Duodenal mucosa (tissue), 2 donors: ENCODE measurements around the gene ABCB8.

Experiments
- H3K27ac ChIP-seq: one replicate; pipeline ENCODE4 v1.7.0; 2013; ENCODE audit warnings: low read depth, low read length
- H3K27me3 ChIP-seq, 2 donors: one replicate each; pipeline ENCODE4 v1.7.0; 2013; ENCODE audit warnings: low read length in 2 of 2, control low read depth in 1 of 2; ENCODE audit not compliant: insufficient read depth in 2 of 2, control insufficient read depth in 1 of 2
- H3K36me3 ChIP-seq, 2 donors: one replicate each; pipeline ENCODE4 v1.7.0; 2013; ENCODE audit warnings: low read length in 2 of 2, control low read depth in 1 of 2; ENCODE audit not compliant: insufficient read depth in 2 of 2, control insufficient read depth in 1 of 2
- H3K4me1 ChIP-seq, 2 donors: one replicate each; pipeline ENCODE4 v1.7.0; 2013; ENCODE audit warnings: low read length in 2 of 2, control low read depth in 1 of 2; ENCODE audit not compliant: insufficient read depth in 2 of 2, control insufficient read depth in 1 of 2
- H3K4me3 ChIP-seq, 2 donors: one replicate each; pipeline ENCODE4 v1.7.0; 2013; ENCODE audit warnings: low read length in 2 of 2, low read depth in 1 of 2
- H3K9ac ChIP-seq, 2 donors: one replicate each; pipeline ENCODE4 v1.7.0; 2013; ENCODE audit warnings: low read length in 2 of 2, low read depth in 1 of 2
- H3K9me3 ChIP-seq, 2 donors: one replicate each; pipeline ENCODE4 v1.7.0; 2013; ENCODE audit warnings: low read length in 2 of 2, control low read depth in 1 of 2; ENCODE audit not compliant: control insufficient read depth in 1 of 2

The ABCB8 gene

DNA sequence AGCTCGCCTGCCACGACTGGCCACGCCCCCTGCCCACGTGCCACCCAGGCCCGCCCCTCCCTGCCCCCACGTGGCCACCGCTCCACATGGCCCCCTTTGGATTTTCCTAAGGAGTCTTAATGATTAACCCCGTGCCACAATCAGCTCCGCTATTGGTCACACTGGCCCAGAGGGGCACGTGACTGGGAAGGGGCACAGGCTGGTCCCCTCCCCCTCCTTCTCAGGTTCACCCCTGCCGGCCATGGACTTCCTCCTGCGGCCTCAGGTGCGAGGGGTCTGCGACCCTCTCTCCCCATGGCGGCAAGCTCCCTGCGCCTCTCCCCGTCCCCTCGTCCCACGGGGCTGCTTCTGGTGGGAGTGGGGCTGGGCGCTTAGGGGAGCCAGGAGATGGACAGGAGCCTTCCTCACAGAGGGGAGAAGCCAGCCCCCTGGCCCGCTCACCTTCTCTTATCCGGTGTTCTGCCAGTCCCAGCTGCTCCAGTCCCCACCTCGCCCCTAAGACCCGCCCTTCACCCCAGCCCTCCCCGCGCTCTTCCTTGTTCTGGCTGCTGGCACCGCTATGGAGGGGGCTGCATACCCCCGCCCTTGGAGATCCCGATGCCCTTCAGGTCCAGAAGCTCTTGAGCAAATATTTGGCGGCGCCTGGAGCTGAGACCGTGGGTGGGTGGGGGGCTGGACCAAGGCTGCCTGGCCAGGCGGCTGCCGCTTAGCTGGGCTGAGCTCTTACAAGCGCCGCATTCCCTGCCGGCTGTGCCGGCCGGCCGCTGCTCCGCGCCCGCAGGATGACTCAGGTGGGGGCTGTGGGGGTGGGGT is 34.4 kb downstream of the ABCB8 start:
- H3K4me1 ChIP-seq = peaks cover 31% of the 10 kb centered on the region in 2 donors
- peak overlapping the region; percentile 44 for H3K27ac ChIP-seq
- H3K36me3 ChIP-seq = peaks cover 13 to 30% of the 10 kb centered on the region in 2 donors
- H3K9ac ChIP-seq = peak overlapping the region; percentile 30 to 59
- H3K27me3 ChIP-seq = no peaks in the 10 kb centered on the region
- no peaks in the 10 kb centered on the region for H3K9me3 ChIP-seq
- H3K4me3 ChIP-seq = peak overlapping the region; percentile 66 to 77

DNA sequence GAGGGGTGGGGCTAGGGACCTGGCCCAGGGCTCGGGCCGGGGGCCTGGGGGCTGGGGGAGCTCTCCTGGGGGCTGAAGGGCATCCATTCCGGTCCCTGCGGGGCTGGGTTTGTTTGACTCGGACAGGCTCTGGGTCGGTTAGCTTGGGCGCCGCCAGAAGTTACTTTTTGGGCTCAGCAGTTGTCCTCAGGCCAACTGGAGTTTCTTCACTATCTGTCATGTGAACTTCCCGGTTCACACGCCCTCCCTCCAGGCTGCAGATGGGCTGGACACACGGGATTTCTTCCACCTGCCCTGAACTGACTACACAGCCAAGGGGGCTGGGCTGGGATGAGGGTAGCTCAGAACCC is 34.9 kb downstream of the ABCB8 start:
- Histone ChIP-seq H3K27ac (no peak overlapping the region), H3K4me3 (peak overlapping the region in 1 of 2 donors; percentile 61), H3K9me3 (no peaks in the 10 kb centered on the region), H3K36me3 (peaks cover 19 to 36% of the 10 kb centered on the region in 2 donors), H3K9ac (peak overlapping the region in 1 of 2 donors; percentile 48), H3K27me3 (no peaks in the 10 kb centered on the region), H3K4me1 (peaks cover 30 to 31% of the 10 kb centered on the region in 2 donors)

GRCh38 chr7:151064454-151064853 is 36.2 kb downstream of the ABCB8 start:
- peaks cover 20 to 21% of the 10 kb centered on the region in 2 donors for H3K4me1 ChIP-seq
- H3K4me3 ChIP-seq = no peak overlapping the region
- no peak overlapping the region for H3K27ac ChIP-seq
- H3K27me3 ChIP-seq = no peaks in the 10 kb centered on the region
- no peaks in the 10 kb centered on the region for H3K9me3 ChIP-seq
- H3K9ac ChIP-seq = no peak overlapping the region
- peaks cover 24 to 44% of the 10 kb centered on the region in 2 donors for H3K36me3 ChIP-seq

DNA sequence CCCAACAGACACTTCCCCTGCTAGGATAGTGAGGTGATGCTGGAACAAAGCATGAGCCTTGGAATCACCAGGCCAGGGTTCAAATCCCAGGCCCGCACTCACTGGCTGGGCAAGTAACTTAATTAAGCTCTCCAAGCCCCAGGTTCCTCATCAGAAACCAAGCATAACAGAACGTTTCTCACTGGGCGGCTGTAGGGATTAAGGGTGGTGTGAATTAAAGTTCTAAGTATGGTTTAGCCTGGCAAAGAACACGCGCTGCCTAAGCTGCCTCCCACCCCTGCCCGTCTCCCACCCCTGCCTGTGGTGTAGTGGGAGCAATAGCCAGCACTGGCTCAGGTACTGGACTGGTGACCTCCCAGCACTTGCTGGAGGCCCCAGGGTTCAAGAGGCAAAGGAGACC is 36.7 kb downstream of the ABCB8 start:
- no peak overlapping the region for H3K9ac ChIP-seq
- H3K9me3 ChIP-seq = no peaks in the 10 kb centered on the region
- no peaks in the 10 kb centered on the region for H3K27me3 ChIP-seq
- H3K36me3 ChIP-seq = peaks cover 28 to 49% of the 10 kb centered on the region in 2 donors
- peaks cover 19 to 21% of the 10 kb centered on the region in 2 donors for H3K4me1 ChIP-seq
- no peak overlapping the region for H3K4me3 ChIP-seq
- no peak overlapping the region for H3K27ac ChIP-seq

DNA sequence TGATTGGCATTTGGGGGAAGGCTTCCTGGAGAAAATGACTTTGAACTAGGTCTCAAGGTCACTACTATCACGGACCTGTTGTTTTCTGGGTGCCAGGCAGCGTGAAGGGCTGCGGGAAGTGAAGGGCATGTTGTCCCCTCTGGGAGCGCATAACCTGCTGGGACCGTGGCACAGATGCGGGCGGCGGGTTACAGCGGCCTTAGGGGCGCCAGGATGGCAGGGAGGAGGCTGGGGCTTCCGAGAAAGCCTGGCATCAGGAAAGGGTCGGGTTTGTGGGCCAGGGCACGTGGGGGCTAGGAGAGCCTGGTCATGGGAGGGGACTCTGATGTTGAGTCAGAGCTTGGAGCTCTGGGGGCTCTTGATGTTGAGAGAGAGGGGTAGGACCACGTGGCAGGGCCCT is 37.3 kb downstream of the ABCB8 start:
- Histone ChIP-seq H3K9me3 (no peaks in the 10 kb centered on the region), H3K36me3 (peaks cover 32 to 54% of the 10 kb centered on the region in 2 donors), H3K4me1 (peaks cover 13 to 17% of the 10 kb centered on the region in 2 donors), H3K9ac (no peak overlapping the region), H3K4me3 (no peak overlapping the region), H3K27me3 (no peaks in the 10 kb centered on the region), H3K27ac (no peak overlapping the region)

GRCh38 chr7:151066273-151066974 is 38.2 kb downstream of the ABCB8 start:
- no peak overlapping the region for H3K27ac ChIP-seq
- H3K9ac ChIP-seq = no peak overlapping the region
- H3K9me3 ChIP-seq = no peaks in the 10 kb centered on the region
- no peaks in the 10 kb centered on the region for H3K27me3 ChIP-seq
- H3K36me3 ChIP-seq = peaks cover 34 to 63% of the 10 kb centered on the region in 2 donors
- no peak overlapping the region for H3K4me3 ChIP-seq
- peaks cover 4 to 8% of the 10 kb centered on the region in 2 donors for H3K4me1 ChIP-seq

- Histone ChIP-seq H3K4me3 (no peak overlapping the region), H3K27me3 (no peaks in the 10 kb centered on the region), H3K27ac (no peak overlapping the region), H3K9ac (no peak overlapping the region), H3K4me1 (no peaks in the 10 kb centered on the region), H3K9me3 (no peaks in the 10 kb centered on the region), H3K36me3 (peaks cover 34 to 76% of the 10 kb centered on the region in 2 donors)
Observed at GRCh38 chr7:151068069-151068773, 40.0 kb downstream of the ABCB8 start.

DNA sequence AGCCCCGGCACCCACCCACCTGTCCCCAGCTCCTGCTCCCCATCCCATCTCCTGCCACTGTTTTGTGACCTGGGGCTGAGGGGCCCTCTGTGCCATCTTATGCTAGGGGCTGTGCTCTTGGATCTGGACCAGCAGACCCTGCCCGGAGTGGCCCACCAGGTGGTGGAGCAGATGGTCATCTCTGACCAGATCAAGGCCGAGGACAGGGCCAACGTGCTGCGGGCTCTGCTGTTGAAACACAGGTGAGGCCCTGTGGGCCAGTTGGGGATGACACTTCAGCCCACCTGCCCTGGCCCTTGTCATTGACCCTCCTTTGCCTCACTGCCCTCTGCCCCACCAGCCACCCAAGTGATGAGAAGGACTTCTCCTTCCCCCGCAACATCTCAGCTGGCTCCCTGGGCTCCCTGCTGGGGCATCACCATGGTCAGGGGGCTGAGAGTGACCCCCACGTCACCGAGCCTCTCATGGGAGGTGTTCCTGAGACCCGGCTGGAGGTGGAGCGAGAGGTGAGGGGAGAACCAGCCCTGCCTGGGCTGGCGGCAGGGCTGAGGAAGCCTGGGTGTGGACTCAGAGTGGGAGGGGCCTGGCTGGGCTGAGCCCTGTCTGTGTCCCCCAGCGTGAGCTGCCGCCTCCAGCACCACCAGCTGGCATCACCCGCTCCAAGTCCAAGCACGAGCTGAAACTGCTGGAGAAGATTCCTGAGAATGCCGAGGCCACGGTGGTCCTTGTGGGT is 41.8 kb downstream of the ABCB8 start:
- H3K9ac ChIP-seq = no peak overlapping the region
- no peaks in the 10 kb centered on the region for H3K27me3 ChIP-seq
- no peak overlapping the region for H3K4me3 ChIP-seq
- H3K9me3 ChIP-seq = no peaks in the 10 kb centered on the region
- H3K27ac ChIP-seq = no peak overlapping the region
- H3K4me1 ChIP-seq = no peaks in the 10 kb centered on the region
- H3K36me3 ChIP-seq = peaks cover 37 to 84% of the 10 kb centered on the region in 2 donors

DNA sequence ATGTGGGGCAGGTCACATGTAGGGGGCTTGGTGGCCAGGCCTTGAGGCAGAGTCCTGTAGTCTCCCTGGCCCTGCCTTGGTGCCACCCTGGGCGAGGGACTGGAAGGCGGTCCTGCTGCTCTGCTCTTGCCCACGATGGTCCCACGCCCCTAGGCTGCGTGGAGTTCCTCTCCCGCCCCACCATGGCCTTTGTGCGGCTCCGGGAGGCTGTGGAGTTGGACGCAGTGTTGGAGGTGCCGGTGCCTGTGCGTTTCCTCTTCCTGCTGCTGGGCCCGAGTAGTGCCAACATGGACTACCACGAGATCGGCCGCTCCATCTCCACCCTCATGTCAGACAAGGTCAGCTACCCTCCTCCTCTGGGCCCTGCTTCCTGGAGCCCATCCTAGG is 42.3 kb downstream of the ABCB8 start:
- no peak overlapping the region for H3K4me3 ChIP-seq
- H3K9ac ChIP-seq = no peak overlapping the region

More for the DNA sequence above, 42.3 kb downstream of the ABCB8 start:
- Histone ChIP-seq H3K27ac (no peak overlapping the region), H3K4me1 (no peaks in the 10 kb centered on the region), H3K9me3 (no peaks in the 10 kb centered on the region), H3K36me3 (peaks cover 37 to 84% of the 10 kb centered on the region in 2 donors), H3K27me3 (no peaks in the 10 kb centered on the region)
